CD4-positive, alpha-beta T cell (primary cell): ENCODE measurements around the gene PAX6. TPM values are rescaled to one million over a fixed set of nuclear protein-coding genes. Genes with fewer than 3 reads are reported as not detected.

Experiments
- ATAC-seq: fragments of 200-7000 bp; cut with Tn5 transposase; one replicate; pipeline ENCODE4 v1.10.0; 2022; ENCODE audit warnings: mild to moderate bottlenecking; ENCODE audit not compliant: poor library complexity
- CTCF ChIA-PET: fragments of 350-600 bp; sonication (Branson Sonifier 250); formaldehyde crosslinking; loops from one replicate; lab custom pipeline; 2021; ENCODE audit warnings: antibody characterized with exemption, inconsistent platforms; lab: Charles Lee
- POLR2A ChIA-PET: fragments of 350-600 bp; sonication (Branson Sonifier 250); formaldehyde crosslinking; loops from one replicate; lab custom pipeline; 2021; ENCODE audit warnings: antibody characterized with exemption, inconsistent platforms; lab: Charles Lee
- DNase-seq, 14 experiments: peaks; one replicate each; pipeline ENCODE4 v3.0.0-alpha.2; 2013 to 2020; ENCODE audit warnings: mixed read lengths in 2 of 14
- H3K27ac ChIP-seq, 2 donors: one replicate each; pipeline versions ENCODE4 v1.5.1 to v1.7.0; 2013; ENCODE audit warnings: low read length in 2 of 2, low read depth in 1 of 2, mild to moderate bottlenecking in 1 of 2
- H3K27me3 ChIP-seq, 2 experiments: 1 replicate in 1 of 2; 2 replicates in 1 of 2; pipeline versions ENCODE4 v1.6.1 to v1.7.0; 2013; ENCODE audit warnings: low read length in 2 of 2, control low read depth in 1 of 2, mild to moderate bottlenecking in 1 of 2, moderate library complexity in 1 of 2; ENCODE audit not compliant: insufficient read depth in 2 of 2, control insufficient read depth in 1 of 2
- H3K36me3 ChIP-seq: one replicate; pipeline ENCODE4 v1.6.1; 2013; ENCODE audit warnings: low read length, control low read depth; ENCODE audit not compliant: insufficient read depth
- H3K4me1 ChIP-seq: one replicate; pipeline ENCODE4 v1.6.1; 2013; ENCODE audit warnings: low read length, control low read depth; ENCODE audit not compliant: insufficient read depth
- H3K4me3 ChIP-seq: one replicate; pipeline ENCODE4 v1.5.1; 2013; ENCODE audit warnings: mild to moderate bottlenecking, low read length, moderate library complexity
- H3K9me3 ChIP-seq, 2 experiments: 1 replicate in 1 of 2; 2 replicates in 1 of 2; pipeline versions ENCODE4 v1.6.1 to v1.7.0; 2013; ENCODE audit warnings: low read length in 2 of 2, mild to moderate bottlenecking in 2 of 2, control low read depth in 1 of 2, moderate library complexity in 1 of 2; ENCODE audit not compliant: control insufficient read depth in 1 of 2, insufficient read depth in 1 of 2
- H3K27ac Mint-ChIP-seq: one replicate; pipeline ENCODE4 v1.8.0; 2020; ENCODE audit warnings: mixed read lengths
- H3K27me3 Mint-ChIP-seq: one replicate; pipeline ENCODE4 v1.8.0; 2021; ENCODE audit warnings: mixed read lengths
- H3K36me3 Mint-ChIP-seq: one replicate; pipeline ENCODE4 v1.8.0; 2021; ENCODE audit warnings: low read depth, mixed read lengths
- H3K4me1 Mint-ChIP-seq: one replicate; pipeline ENCODE4 v1.8.0; 2021; ENCODE audit warnings: low read depth, mixed read lengths
- H3K4me3 Mint-ChIP-seq: one replicate; pipeline ENCODE4 v1.8.0; 2020; ENCODE audit warnings: mild to moderate bottlenecking, mixed read lengths
- H3K9me3 Mint-ChIP-seq: one replicate; pipeline ENCODE4 v1.8.0; 2020; ENCODE audit warnings: mixed read lengths
- intact Hi-C, 2 experiments: fragments of 100-400 bp; cut with DNase I in 1 of 2; cut with micrococcal nuclease in 1 of 2; formaldehyde crosslinking; loops; one replicate each; pipeline versions ENCODE4 v1.15.1 to v1.9.0; 2023 to 2025; cut with DNase I, micrococcal nuclease
- total RNA-seq, 174 experiments: library from RNA in 2 of 174; stranded (reverse) in 2 of 174; gene quantifications; one replicate each; pipeline ENCODE4 v1.2.3 and lab custom pipeline; 2021 to 2026
- TF ChIP-seq, protein P1 (sequence below): fragments of 200-600 bp; IDR thresholded peaks from one replicate; pipeline ENCODE4 v1.8.0; 2022; ENCODE audit warnings: antibody characterized with exemption, mild to moderate bottlenecking

PAX6 gene
- total RNA-seq, 2 experiments from 2014 or later, result not detected

- TF ChIP-seq, protein P1, sequence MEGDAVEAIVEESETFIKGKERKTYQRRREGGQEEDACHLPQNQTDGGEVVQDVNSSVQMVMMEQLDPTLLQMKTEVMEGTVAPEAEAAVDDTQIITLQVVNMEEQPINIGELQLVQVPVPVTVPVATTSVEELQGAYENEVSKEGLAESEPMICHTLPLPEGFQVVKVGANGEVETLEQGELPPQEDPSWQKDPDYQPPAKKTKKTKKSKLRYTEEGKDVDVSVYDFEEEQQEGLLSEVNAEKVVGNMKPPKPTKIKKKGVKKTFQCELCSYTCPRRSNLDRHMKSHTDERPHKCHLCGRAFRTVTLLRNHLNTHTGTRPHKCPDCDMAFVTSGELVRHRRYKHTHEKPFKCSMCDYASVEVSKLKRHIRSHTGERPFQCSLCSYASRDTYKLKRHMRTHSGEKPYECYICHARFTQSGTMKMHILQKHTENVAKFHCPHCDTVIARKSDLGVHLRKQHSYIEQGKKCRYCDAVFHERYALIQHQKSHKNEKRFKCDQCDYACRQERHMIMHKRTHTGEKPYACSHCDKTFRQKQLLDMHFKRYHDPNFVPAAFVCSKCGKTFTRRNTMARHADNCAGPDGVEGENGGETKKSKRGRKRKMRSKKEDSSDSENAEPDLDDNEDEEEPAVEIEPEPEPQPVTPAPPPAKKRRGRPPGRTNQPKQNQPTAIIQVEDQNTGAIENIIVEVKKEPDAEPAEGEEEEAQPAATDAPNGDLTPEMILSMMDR, result no peak
- intact Hi-C loops, result no loop called here
- H3K9me3 ChIP-seq, result peaks cover 12 to 80% of the 10 kb centered on the region in 2 experiments
- ATAC-seq (no peak), DNase-seq (no peak)
- Mint-ChIP-seq H3K4me3 (no peak overlapping the region), H3K9me3 (no peaks in the 10 kb centered on the region), H3K36me3 (no peaks in the 10 kb centered on the region), H3K4me1 (peaks cover 22% of the 10 kb centered on the region), H3K27me3 (peaks cover 85% of the 10 kb centered on the region), H3K27ac (no peak overlapping the region)
- no peak overlapping the region for H3K27ac ChIP-seq
- no peaks in the 10 kb centered on the region for H3K36me3 ChIP-seq
- POLR2A ChIA-PET, result no interaction called here
- H3K4me1 ChIP-seq, result peaks cover 26% of the 10 kb centered on the region
- no peak overlapping the region for H3K4me3 ChIP-seq
- CTCF ChIA-PET, result no interaction called here
- H3K27me3 ChIP-seq, result peaks cover 87 to 98% of the 10 kb centered on the region in 2 experiments
These were observed 10.2 kb upstream of the PAX6 start for GRCh38 chr11:31821235-31821764.

DNA sequence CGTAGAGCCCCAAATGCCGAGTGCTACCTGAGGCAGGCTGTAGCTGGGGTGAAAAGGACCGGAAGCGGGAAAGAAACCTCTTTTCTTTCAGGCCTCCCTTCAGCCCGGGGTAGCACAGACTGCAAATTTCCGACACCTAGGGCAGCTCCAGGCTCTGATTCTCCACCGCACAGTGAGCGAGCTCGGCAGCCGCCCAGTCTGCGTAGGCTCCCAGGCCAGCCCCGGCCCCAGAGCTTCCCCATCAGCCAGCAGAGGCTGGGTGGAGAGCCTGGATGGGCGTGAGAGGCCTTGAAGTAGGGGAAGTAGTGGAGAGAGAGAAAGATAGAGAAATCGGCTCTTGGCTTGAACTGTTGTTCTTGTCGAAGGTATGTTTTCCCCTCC lies 9.3 kb upstream of the PAX6 start:
- no peaks in the 10 kb centered on the region for H3K9me3 Mint-ChIP-seq
- intact Hi-C loops, result no loop called here
- CTCF ChIA-PET, result no interaction called here

GRCh38 chr11:31819621-31820437 lies 8.7 kb upstream of the PAX6 start:
- H3K36me3 Mint-ChIP-seq, result no peaks in the 10 kb centered on the region
- no peak overlapping the region for H3K4me3 Mint-ChIP-seq
- no peak overlapping the region for H3K27ac Mint-ChIP-seq
- intact Hi-C loops, result no loop called here
- no peaks in the 10 kb centered on the region for H3K36me3 ChIP-seq
- H3K27me3 ChIP-seq, result peaks cover 87 to 97% of the 10 kb centered on the region in 2 experiments
- H3K4me3 ChIP-seq, result no peak overlapping the region
- H3K9me3 Mint-ChIP-seq, result no peaks in the 10 kb centered on the region
- ChIA-PET CTCF (no interaction called here), POLR2A (no interaction called here)
- ATAC-seq (no peak), DNase-seq (no peak)
- H3K27me3 Mint-ChIP-seq, result peaks cover 85% of the 10 kb centered on the region
- peaks cover 41% of the 10 kb centered on the region for H3K4me1 ChIP-seq
- no peak overlapping the region for H3K27ac ChIP-seq
- H3K9me3 ChIP-seq, result peaks cover 12 to 68% of the 10 kb centered on the region in 2 experiments
- TF ChIP-seq, protein P1, result no peak
- peaks cover 27% of the 10 kb centered on the region for H3K4me1 Mint-ChIP-seq

More for the DNA sequence above, 9.3 kb upstream of the PAX6 start:
- TF ChIP-seq, protein P1, result no peak
- Histone ChIP-seq H3K9me3 (peaks cover 12 to 73% of the 10 kb centered on the region in 2 experiments), H3K27ac (no peak overlapping the region), H3K4me3 (no peak overlapping the region), H3K4me1 (peaks cover 35% of the 10 kb centered on the region), H3K36me3 (no peaks in the 10 kb centered on the region), H3K27me3 (peaks cover 87 to 97% of the 10 kb centered on the region in 2 experiments)
- Mint-ChIP-seq H3K27ac (no peak overlapping the region), H3K36me3 (no peaks in the 10 kb centered on the region), H3K4me1 (peaks cover 25% of the 10 kb centered on the region), H3K4me3 (no peak overlapping the region), H3K27me3 (peaks cover 85% of the 10 kb centered on the region)
- ATAC-seq, result no peak
- POLR2A ChIA-PET, result no interaction called here
- no peak for DNase-seq
